ENCODE data around the gene TBCC. TPM values are rescaled to one million over a fixed set of nuclear protein-coding genes. Genes with fewer than 3 reads are reported as not detected.

Gene TBCC
- total and polyA plus RNA-seq, 2 experiments from 2014 or later: 30.2 to 31.5 TPM

DNA sequence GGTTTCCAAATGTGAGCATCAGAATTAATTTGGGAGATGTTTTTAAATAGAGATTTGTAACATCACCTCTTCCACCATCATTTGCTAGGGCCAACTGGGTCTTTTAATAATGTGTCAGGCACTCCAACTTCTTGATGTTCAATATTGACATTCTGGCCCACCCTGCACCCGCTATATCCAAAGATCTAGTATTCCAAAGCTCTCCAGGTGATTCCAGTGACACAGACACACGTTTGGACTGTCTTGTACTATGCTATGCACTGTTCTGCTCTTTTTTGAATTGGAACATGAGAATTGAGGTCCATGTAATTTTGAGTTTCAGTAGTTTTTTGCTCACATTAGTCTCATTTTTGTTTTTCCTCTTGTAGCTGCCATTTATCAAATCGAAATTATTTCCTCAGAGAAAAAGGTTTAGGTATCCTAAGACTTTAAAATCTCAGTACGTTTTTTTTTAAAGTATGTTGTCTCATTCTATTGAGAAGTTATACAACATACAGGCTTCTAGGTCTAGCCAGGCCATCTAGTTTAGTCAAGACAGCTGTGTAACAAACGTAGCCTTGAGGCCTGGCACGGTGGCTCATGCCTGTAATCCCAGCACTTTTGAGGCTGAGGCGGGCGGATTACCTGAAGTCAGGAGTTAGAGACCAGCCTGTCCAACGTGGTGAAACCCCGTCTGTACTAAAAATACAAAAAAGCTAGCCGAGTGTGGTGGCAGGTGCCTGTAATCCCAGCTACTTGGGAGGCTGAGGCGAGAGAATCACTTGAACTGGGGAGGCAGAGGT is 39.0 kb upstream of the TBCC start:
- H2AFZ ChIP-seq: no peak overlapping the region
- no peaks in the 10 kb centered on the region for H3K9me3 ChIP-seq (ENCODE audit: low read depth)
- no peaks in the 10 kb centered on the region for H3K9me2 ChIP-seq (replicated peaks; ENCODE audit: insufficient read depth)
- peak overlapping the region; percentile 100 for H3K27ac ChIP-seq
- peak overlapping the region; percentile 84 for H3K4me2 ChIP-seq
- no peaks in the 10 kb centered on the region for H3K36me3 ChIP-seq (replicated peaks; ENCODE audit: insufficient read depth, low read depth)
- H3K4me1 ChIP-seq (ENCODE audit: insufficient read depth): peaks cover 39% of the 10 kb centered on the region
- H3K79me2 ChIP-seq: peaks cover 85% of the 10 kb centered on the region
- WGBS (ENCODE audit: low lambda C conversion rate, missing lambda C conversion rate): 76% methylated on average over 12 of the region's 12 CpGs
- DNase-seq (ENCODE audit: low spot score): no peak
- TF ChIP-seq EZH2phosphoT487 (IDR thresholded peaks at IDR 0.05; ENCODE audit: low read depth, severe bottlenecking, unreplicated experiment): no peak
- no peak for TF ChIP-seq CTCF (IDR thresholded peaks at IDR 0.05; ENCODE audit: poor library complexity)
- TF ChIP-seq EZH2 (IDR thresholded peaks at IDR 0.05; ENCODE audit: borderline replicate concordance): no peak
- peaks cover 11% of the 10 kb centered on the region for H4K20me1 ChIP-seq (ENCODE audit: insufficient read depth, poor library complexity, severe bottlenecking)
- H3K4me3 ChIP-seq: peak overlapping the region; percentile 91
- H3K27me3 ChIP-seq: no peaks in the 10 kb centered on the region

DNA sequence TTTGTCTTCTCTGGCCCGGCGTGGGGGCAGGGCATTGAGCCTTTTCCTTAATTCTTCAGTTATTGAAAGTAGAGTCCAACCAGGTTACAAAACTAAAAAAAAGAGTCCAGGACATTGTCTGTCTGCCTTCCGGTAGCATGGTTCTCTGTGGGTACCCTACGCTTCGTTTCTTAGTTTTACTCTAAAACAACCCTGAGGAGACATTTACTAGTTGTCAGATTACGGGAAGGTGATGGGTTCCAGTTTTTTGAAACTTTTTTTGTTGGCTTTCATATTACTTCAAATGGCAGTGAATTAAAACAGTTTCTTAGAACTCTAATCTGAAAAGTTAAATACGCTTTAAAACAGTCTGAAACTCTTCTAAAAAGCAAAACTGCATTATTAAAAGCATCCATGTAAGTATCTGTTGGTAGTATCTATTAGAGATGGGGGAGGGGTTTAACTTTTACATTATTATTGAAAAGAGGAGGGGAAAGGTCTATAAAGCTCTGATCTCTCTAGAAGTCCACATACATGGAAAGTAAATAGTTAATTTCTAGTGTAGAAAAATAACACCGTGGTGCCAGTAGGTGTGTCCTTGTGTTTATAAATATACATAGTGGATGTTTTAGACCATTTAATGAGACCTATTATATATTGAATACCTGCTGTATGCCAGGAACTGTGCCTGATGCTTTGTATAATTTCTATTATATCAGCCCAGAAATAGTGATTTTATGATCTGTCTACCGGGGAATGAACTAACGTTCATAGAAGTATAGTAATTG is 38.2 kb upstream of the TBCC start:
- peaks cover 85% of the 10 kb centered on the region for H3K79me2 ChIP-seq
- peak overlapping the region; percentile 91 for H3K4me3 ChIP-seq
- H3K27me3 ChIP-seq: no peaks in the 10 kb centered on the region
- no peaks in the 10 kb centered on the region for H3K9me2 ChIP-seq (replicated peaks; ENCODE audit: insufficient read depth)
- H3K4me2 ChIP-seq: peak overlapping the region; percentile 84
- peaks cover 6% of the 10 kb centered on the region for H4K20me1 ChIP-seq (ENCODE audit: insufficient read depth, poor library complexity, severe bottlenecking)
- peak overlapping the region; percentile 66 for H2AFZ ChIP-seq
- H3K4me1 ChIP-seq (ENCODE audit: insufficient read depth): peaks cover 37% of the 10 kb centered on the region
- H3K9me3 ChIP-seq (ENCODE audit: low read depth): no peaks in the 10 kb centered on the region
- WGBS (ENCODE audit: low lambda C conversion rate, missing lambda C conversion rate): 4% methylated on average over 10 of the region's 10 CpGs
- peak overlapping the region; percentile 100 for H3K27ac ChIP-seq
- no peak for DNase-seq (ENCODE audit: low spot score)
- TF ChIP-seq EZH2 (IDR thresholded peaks at IDR 0.05; ENCODE audit: borderline replicate concordance): no peak
- H3K36me3 ChIP-seq (replicated peaks; ENCODE audit: insufficient read depth, low read depth): no peaks in the 10 kb centered on the region

GRCh38 chr6:42783177-42783875 is 37.4 kb upstream of the TBCC start:
- Histone ChIP-seq H3K4me3 (peak overlapping the region; percentile 91), H3K4me1 (ENCODE audit: insufficient read depth) (peaks cover 36% of the 10 kb centered on the region), H3K27me3 (no peaks in the 10 kb centered on the region), H3K79me2 (peaks cover 77% of the 10 kb centered on the region), H3K9me3 (ENCODE audit: low read depth) (no peaks in the 10 kb centered on the region), H3K9me2 (replicated peaks; ENCODE audit: insufficient read depth) (no peaks in the 10 kb centered on the region), H3K36me3 (replicated peaks; ENCODE audit: insufficient read depth, low read depth) (no peaks in the 10 kb centered on the region), H4K20me1 (ENCODE audit: insufficient read depth, poor library complexity, severe bottlenecking) (peaks cover 5% of the 10 kb centered on the region), H3K27ac (peak overlapping the region; percentile 100), H2AFZ (peak overlapping the region; percentile 66), H3K4me2 (peak overlapping the region; percentile 84)
- DNase-seq (ENCODE audit: low spot score): peak; percentile 90
- no peak for TF ChIP-seq EZH2phosphoT487 (IDR thresholded peaks at IDR 0.05; ENCODE audit: low read depth, severe bottlenecking, unreplicated experiment)
- no peak for TF ChIP-seq CTCF (IDR thresholded peaks at IDR 0.05; ENCODE audit: poor library complexity)
- 1% methylated on average over 62 of the region's 79 CpGs for WGBS (ENCODE audit: low lambda C conversion rate, missing lambda C conversion rate)

Measured in hepatocyte (in vitro differentiated cells).